Measurements from ENCODE around the gene PLTP.

- TF ChIP-seq, protein P1, sequence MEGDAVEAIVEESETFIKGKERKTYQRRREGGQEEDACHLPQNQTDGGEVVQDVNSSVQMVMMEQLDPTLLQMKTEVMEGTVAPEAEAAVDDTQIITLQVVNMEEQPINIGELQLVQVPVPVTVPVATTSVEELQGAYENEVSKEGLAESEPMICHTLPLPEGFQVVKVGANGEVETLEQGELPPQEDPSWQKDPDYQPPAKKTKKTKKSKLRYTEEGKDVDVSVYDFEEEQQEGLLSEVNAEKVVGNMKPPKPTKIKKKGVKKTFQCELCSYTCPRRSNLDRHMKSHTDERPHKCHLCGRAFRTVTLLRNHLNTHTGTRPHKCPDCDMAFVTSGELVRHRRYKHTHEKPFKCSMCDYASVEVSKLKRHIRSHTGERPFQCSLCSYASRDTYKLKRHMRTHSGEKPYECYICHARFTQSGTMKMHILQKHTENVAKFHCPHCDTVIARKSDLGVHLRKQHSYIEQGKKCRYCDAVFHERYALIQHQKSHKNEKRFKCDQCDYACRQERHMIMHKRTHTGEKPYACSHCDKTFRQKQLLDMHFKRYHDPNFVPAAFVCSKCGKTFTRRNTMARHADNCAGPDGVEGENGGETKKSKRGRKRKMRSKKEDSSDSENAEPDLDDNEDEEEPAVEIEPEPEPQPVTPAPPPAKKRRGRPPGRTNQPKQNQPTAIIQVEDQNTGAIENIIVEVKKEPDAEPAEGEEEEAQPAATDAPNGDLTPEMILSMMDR (IDR thresholded peaks at IDR 0.05 in 4 of 5, conservative IDR thresholded peaks at IDR 0.05 in 1 of 5), result no peak
- TF ChIP-seq POLR2A (IDR thresholded peaks at IDR 0.05), result no peak
Observed at GRCh38 chr20:45866454-45866853, 45.5 kb downstream of the PLTP start.

Data from gastrocnemius medialis (tissue), 4 donors.